ENCODE results near the gene PBX4. TPM values are rescaled to one million over a fixed set of nuclear protein-coding genes. Genes with fewer than 3 reads are reported as not detected.

Gene PBX4
- total and polyA plus RNA-seq, 10 of the 15 experiments (the other 5 are each of a cell fraction or from before 2014, with no cell fraction given), result 0.18 to 17.3 (median 4.2) TPM

DNA sequence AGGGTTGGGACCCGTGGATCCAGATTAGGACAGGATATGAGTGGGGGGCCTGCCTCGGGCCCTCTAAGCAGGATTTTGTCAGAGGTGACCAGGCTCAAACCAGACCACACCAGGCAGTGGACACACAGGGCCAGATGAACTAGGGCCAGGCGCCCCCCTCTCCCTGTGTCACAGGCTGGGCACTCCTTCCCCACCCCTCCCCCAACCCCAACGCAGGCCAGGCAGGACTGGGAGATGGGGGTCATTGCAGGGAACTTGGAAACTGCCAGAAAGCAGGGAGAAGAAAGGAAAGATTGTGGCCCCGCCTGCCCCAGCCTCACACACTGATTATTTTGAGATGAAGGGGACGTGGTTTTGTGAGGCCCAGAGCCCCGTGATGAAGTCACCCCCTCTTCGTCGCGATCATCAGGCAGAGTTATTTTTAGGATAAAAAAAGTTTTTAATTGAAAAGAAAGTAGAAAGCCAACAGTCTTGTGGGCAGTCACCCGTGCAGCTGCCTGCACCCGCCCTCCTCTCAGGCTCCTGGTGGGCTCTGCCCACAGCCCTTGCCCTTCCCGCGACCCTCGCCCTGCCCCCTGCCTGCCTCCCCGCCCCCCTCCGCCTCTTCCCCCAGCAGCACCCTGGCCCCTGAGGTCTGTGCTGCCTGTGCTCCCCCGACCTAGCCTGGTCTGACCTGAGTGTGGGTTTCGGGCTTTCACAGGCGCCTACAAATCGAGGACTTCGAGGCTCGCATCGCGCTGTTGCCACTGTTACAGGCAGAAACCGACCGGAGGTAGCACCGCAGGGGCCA lies 91.7 kb downstream of the PBX4 start:
- ChIA-PET RAD21 (ENCODE audit: unreplicated experiment) (no interaction called here), CTCF (no interaction called here), POLR2A (no interaction called here), SMC1A (ENCODE audit: uncharacterized antibody, unreplicated experiment) (no interaction called here)
- Histone ChIP-seq H3K4me3 (no peak overlapping the region), H4K20me1 (ENCODE audit: control insufficient read depth, insufficient read depth) (no peaks in the 10 kb centered on the region), H3K27ac (ENCODE audit: control insufficient read depth, insufficient read depth) (peak overlapping the region; percentile 20; the same call in 1 of the 2 replicates), H3K9ac (ENCODE audit: control insufficient read depth, insufficient read depth, low read length) (peak overlapping the region; percentile 8; the same call in 1 of the 2 replicates), H3K4me1 (ENCODE audit: control insufficient read depth, insufficient read depth, low read length) (peaks cover 34% of the 10 kb centered on the region), H3K4me2 (ENCODE audit: control insufficient read depth, insufficient read depth) (peak overlapping the region; percentile 57; the same call in 1 of the 2 replicates), H3K36me3 (ENCODE audit: control insufficient read depth in 2 of 2, insufficient read depth in 2 of 2, low read length in 1 of 2) (peaks cover 3 to 23% of the 10 kb centered on the region in 2 experiments; a peak in 3 of 4 replicates), H3K27me3 (replicated peaks in 1 of 2; ENCODE audit: control insufficient read depth in 2 of 2, insufficient read depth in 2 of 2, low read length in 1 of 2) (no peaks in the 10 kb centered on the region), H3K9me3 (replicated peaks; ENCODE audit: control insufficient read depth, insufficient read depth, low read length) (no peaks in the 10 kb centered on the region), H2AFZ (ENCODE audit: control insufficient read depth, low read depth, low read length) (no peak overlapping the region), H3K79me2 (ENCODE audit: control insufficient read depth, insufficient read depth, low read length) (peaks cover 26% of the 10 kb centered on the region)
- in situ Hi-C loops (cut with MboI) (loop anchor here (5.0 to 25.0 kb wide), 7 partner anchors 116 to 1511 kb away; partner anchors contain the start of genes GMIP, ZNF66 and ZNF737), intact Hi-C loops (cut with micrococcal nuclease; ENCODE audit: unreplicated experiment) (no loop called here)
- BruUV-seq (replicated peaks), result no TSS peak
- no peak for FAIRE-seq
- WGBS (ENCODE audit: insufficient coverage, insufficient replicate concordance, low lambda C conversion rate, missing lambda C conversion rate), result 49% methylated on average over 28 of the region's 28 CpGs
- DNase-seq (ENCODE audit: low read depth, low spot score), result no peak
- ATAC-seq, result peak; percentile 13; the same call in 2 of the 3 replicates
- TF ChIP-seq BHLHE40 (IDR thresholded peaks at IDR 0.05; ENCODE audit: borderline replicate concordance in 1 of 2, low read depth in 2 of 2, low read length in 1 of 2) (no peak), PAX8 (IDR thresholded peaks at IDR 0.05) (no peak), POLR2A (IDR thresholded peaks at IDR 0.05; ENCODE audit: low read depth, low read length) (peak; percentile 25), EED (IDR thresholded peaks at IDR 0.05; ENCODE audit: low read depth) (no peak), POLR2AphosphoS2 (IDR thresholded peaks at IDR 0.05; ENCODE audit: low read depth, low read length) (no peak), MEF2B (IDR thresholded peaks at IDR 0.05; ENCODE audit: partially characterized antibody, poor library complexity, severe bottlenecking) (peak; percentile 47), TCF3 (IDR thresholded peaks at IDR 0.05; ENCODE audit: borderline replicate concordance, insufficient read depth, low read depth, low read length) (no peak), JUNB (IDR thresholded peaks at IDR 0.05) (no peak), IKZF2 (IDR thresholded peaks at IDR 0.05) (no peak), KDM1A (IDR thresholded peaks at IDR 0.05; ENCODE audit: borderline replicate concordance) (no peak), RAD51 (IDR thresholded peaks at IDR 0.05) (no peak), CHD2 (IDR thresholded peaks at IDR 0.05; ENCODE audit: borderline replicate concordance, low read depth, low read length) (peak; percentile 19; the same call in 1 of the 2 replicates), DPF2 (IDR thresholded peaks at IDR 0.05) (no peak), NFYB (IDR thresholded peaks at IDR 0.05; ENCODE audit: insufficient read depth, low read depth, low read length) (no peak), POU2F2 (IDR thresholded peaks at IDR 0.05; ENCODE audit: borderline replicate concordance, low read depth, low read length) (no peak), ATF7 (IDR thresholded peaks at IDR 0.05; ENCODE audit: low read depth) (peak; percentile 47; the same call in 1 of the 2 replicates), EGR1 (IDR thresholded peaks at IDR 0.05; ENCODE audit: borderline replicate concordance in 1 of 2, low read depth in 2 of 2, low read length in 2 of 2) (no peak), TAF1 (IDR thresholded peaks at IDR 0.05; ENCODE audit: borderline replicate concordance, low read depth, low read length) (no peak), RCOR1 (conservative IDR thresholded peaks at IDR 0.05; ENCODE audit: low read depth, low read length) (no peak), ZBED1 (IDR thresholded peaks at IDR 0.05; ENCODE audit: borderline replicate concordance) (peak; percentile 29; the same call in 1 of the 2 replicates), SMAD5 (IDR thresholded peaks at IDR 0.05; ENCODE audit: low read depth) (no peak), ELK1 (IDR thresholded peaks at IDR 0.05; ENCODE audit: low read depth, low read length) (no peak), NFYA (IDR thresholded peaks at IDR 0.05; ENCODE audit: borderline replicate concordance, low read depth, low read length) (no peak)
- TF ChIP-seq, protein P1, sequence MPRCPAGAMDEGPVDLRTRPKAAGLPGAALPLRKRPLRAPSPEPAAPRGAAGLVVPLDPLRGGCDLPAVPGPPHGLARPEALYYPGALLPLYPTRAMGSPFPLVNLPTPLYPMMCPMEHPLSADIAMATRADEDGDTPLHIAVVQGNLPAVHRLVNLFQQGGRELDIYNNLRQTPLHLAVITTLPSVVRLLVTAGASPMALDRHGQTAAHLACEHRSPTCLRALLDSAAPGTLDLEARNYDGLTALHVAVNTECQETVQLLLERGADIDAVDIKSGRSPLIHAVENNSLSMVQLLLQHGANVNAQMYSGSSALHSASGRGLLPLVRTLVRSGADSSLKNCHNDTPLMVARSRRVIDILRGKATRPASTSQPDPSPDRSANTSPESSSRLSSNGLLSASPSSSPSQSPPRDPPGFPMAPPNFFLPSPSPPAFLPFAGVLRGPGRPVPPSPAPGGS (IDR thresholded peaks at IDR 0.05; ENCODE audit: borderline replicate concordance, insufficient read depth, low read depth, low read length, poor library complexity, severe bottlenecking), result no peak
